Cardiac fibroblast (primary cell): ENCODE results near the gene EXOC2.

Source experiments
- DNase-seq, 2 donors: peaks; one replicate each; pipeline versions ENCODE4 v3.0.0 to v3.0.0-alpha.2; 2010; ENCODE audit warnings: low read depth in 2 of 2
- H3K4me3 ChIP-seq, 2 donors: replicated peaks in 1 of 2; 1 replicate in 1 of 2; 2 replicates in 1 of 2; pipeline ENCODE4 v1.5.1; 2011; ENCODE audit warnings: low read depth in 2 of 2, low read length in 2 of 2, mild to moderate bottlenecking in 2 of 2, moderate library complexity in 1 of 2
- CTCF ChIP-seq: IDR thresholded peaks from one replicate; pipeline ENCODE4 v1.5.1; 2011; ENCODE audit warnings: low read depth, mild to moderate bottlenecking, low read length, inconsistent platforms

The EXOC2 gene

GRCh38 chr6:456887-457286 lies 236.1 kb downstream of the EXOC2 start:
- no peak for DNase-seq
- no peak overlapping the region for H3K4me3 ChIP-seq
- no peak for TF ChIP-seq CTCF

GRCh38 chr6:456358-456867 lies 236.5 kb downstream of the EXOC2 start:
- TF ChIP-seq CTCF, result no peak
- no peak for DNase-seq
- no peak overlapping the region for H3K4me3 ChIP-seq

- no peak overlapping the region for H3K4me3 ChIP-seq
- no peak for DNase-seq
- no peak for TF ChIP-seq CTCF
These were observed 237.1 kb downstream of the EXOC2 start for GRCh38 chr6:455835-456234.

GRCh38 chr6:455006-455585 lies 237.8 kb downstream of the EXOC2 start:
- no peak for TF ChIP-seq CTCF
- no peak for DNase-seq
- H3K4me3 ChIP-seq, result no peak overlapping the region

GRCh38 chr6:454148-454991 lies 238.6 kb downstream of the EXOC2 start:
- H3K4me3 ChIP-seq, result no peak overlapping the region
- TF ChIP-seq CTCF, result no peak
- no peak for DNase-seq

GRCh38 chr6:453152-453551 lies 239.8 kb downstream of the EXOC2 start:
- no peak for TF ChIP-seq CTCF
- DNase-seq, result peak in 1 of 2 donors; percentile 5
- H3K4me3 ChIP-seq, result no peak overlapping the region
